Measurements from ENCODE around the gene RUNDC1. TPM values are rescaled to one million over a fixed set of nuclear protein-coding genes. Genes with fewer than 3 reads are reported as not detected.
A peak's percentile ranks its signal among the peaks of the same experiment; 100 is the strongest.
"Not testable (repeated sequence)": the region's sequence is repeated elsewhere in the genome, so short reads cannot be mapped to it uniquely, and the experiment has no call there.

RUNDC1 gene
- total and polyA plus RNA-seq, 2 experiments from 2014 or later = 6.1 to 11.9 TPM

DNA sequence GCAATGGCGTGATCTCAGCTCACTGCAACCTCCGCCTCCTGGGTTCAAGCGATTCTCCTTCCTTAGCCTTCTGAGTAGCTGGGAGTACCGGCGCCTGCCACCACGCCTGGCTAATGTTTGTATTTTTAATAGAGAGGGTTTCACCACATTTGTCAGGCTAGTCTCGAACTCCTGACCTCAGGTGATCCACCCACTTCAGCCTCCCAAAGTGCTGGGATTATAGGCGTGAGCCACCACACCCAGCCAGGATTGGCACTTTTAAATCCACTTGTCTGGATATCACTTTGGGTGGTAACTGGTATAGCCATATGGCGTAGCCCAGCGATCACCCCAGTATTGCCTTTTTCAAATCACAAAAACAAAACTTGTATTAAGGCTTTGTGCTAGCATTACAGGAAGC lies 13.5 kb downstream of the RUNDC1 start:
- H3K36me3 Mint-ChIP-seq (ENCODE audit: low read depth) = peaks cover 53% of the 10 kb centered on the region
- H3K4me2 ChIP-seq; H3K4me3 Mint-ChIP-seq; H3K9me3 Mint-ChIP-seq; H3K79me2 ChIP-seq (replicated peaks; ENCODE audit: insufficient read depth); H3K27me3 Mint-ChIP-seq (ENCODE audit: insufficient read depth, low read depth, poor library complexity); H3K27me3 ChIP-seq (ENCODE audit: insufficient read depth); H3K4me3 ChIP-seq; DNase-seq (ENCODE audit: low spot score); H2AFZ ChIP-seq; H3K4me1 Mint-ChIP-seq; H3K4me1 ChIP-seq (ENCODE audit: insufficient read depth); H3K9me2 ChIP-seq (ENCODE audit: insufficient read depth); ATAC-seq; H3K27ac Mint-ChIP-seq; H4K20me1 ChIP-seq (replicated peaks; ENCODE audit: insufficient read depth); H3K27ac ChIP-seq (ENCODE audit: low read depth): not testable (repeated sequence)
- H3K36me3 ChIP-seq (ENCODE audit: insufficient read depth) = peaks cover 14% of the 10 kb centered on the region
- peaks cover 11% of the 10 kb centered on the region; the same call in 1 of the 2 replicates for H3F3A ChIP-seq (replicated peaks; ENCODE audit: low read depth)

DNA sequence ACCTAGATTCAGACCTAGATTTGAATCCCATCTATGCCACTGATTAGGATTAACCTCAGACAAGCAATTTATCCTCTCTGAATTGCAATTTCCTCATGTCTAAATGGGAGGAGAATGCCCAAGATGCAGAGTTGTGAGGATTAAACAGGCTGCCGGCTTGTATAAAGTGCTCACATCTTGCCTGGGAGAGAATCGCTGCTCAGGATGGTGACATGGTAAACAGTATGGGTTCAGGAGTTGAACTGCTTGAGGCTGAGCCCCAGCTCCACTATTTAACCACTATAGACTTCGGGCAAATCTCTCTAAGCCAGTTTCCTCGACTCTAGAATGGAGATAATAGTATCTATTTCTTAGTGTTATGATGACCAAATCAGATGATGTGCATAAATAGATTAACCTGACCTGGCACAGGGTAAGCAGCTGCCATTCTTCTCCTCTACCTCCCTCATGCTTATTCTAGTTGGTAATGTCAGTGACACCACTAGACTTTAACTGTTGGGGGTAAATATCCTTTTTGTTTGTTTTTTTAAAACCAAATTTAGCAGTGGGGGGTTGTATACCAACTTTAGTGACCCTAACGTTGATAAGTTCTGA lies 17.1 kb downstream of the RUNDC1 start:
- H4K20me1 ChIP-seq (replicated peaks; ENCODE audit: insufficient read depth) = peaks cover 24% of the 10 kb centered on the region
- peaks cover 21% of the 10 kb centered on the region for H3K79me2 ChIP-seq (replicated peaks; ENCODE audit: insufficient read depth)
- no peaks in the 10 kb centered on the region for H3K9me2 ChIP-seq (ENCODE audit: insufficient read depth)
- H3K4me3 ChIP-seq = peak overlapping the region; percentile 42
- peak overlapping the region; percentile 69 for H3K4me2 ChIP-seq
- no peak for DNase-seq (ENCODE audit: low spot score)
- peaks cover 42% of the 10 kb centered on the region for H3F3A ChIP-seq (replicated peaks; ENCODE audit: low read depth)
- Mint-ChIP-seq H3K36me3 (ENCODE audit: low read depth) (peaks cover 58% of the 10 kb centered on the region), H3K4me1 (peaks cover 15% of the 10 kb centered on the region), H3K27me3 (ENCODE audit: insufficient read depth, low read depth, poor library complexity) (peaks cover 23% of the 10 kb centered on the region), H3K27ac (peak overlapping the region; percentile 99), H3K9me3 (no peaks in the 10 kb centered on the region), H3K4me3 (peak overlapping the region; percentile 98)
- H3K36me3 ChIP-seq (ENCODE audit: insufficient read depth) = peaks cover 40% of the 10 kb centered on the region
- H3K27ac ChIP-seq (ENCODE audit: low read depth) = 0 out of 2 replicates have a peak overlapping the region, but pooled peaks have one; percentile 2
- H2AFZ ChIP-seq = peak overlapping the region; percentile 74; the same call in 1 of the 2 replicates
- peaks cover 13% of the 10 kb centered on the region for H3K4me1 ChIP-seq (ENCODE audit: insufficient read depth)
- ATAC-seq = peak; percentile 4; the same call in 2 of the 3 replicates
- H3K27me3 ChIP-seq (ENCODE audit: insufficient read depth) = no peaks in the 10 kb centered on the region
- TF ChIP-seq EZH2 (IDR thresholded peaks at IDR 0.05; ENCODE audit: low read depth, unreplicated experiment) (no peak), EZH2phosphoT487 (IDR thresholded peaks at IDR 0.05; ENCODE audit: unreplicated experiment) (no peak), NANOG (IDR thresholded peaks at IDR 0.05; ENCODE audit: borderline replicate concordance) (no peak), ZNF114 (CRISPR knock-in tag; IDR thresholded peaks at IDR 0.05) (no peak), JUNB (IDR thresholded peaks at IDR 0.05; ENCODE audit: unreplicated experiment) (no peak), POLR2AphosphoS5 (IDR thresholded peaks at IDR 0.05; ENCODE audit: low read depth) (no peak), CREB1 (CRISPR knock-in tag; IDR thresholded peaks at IDR 0.05; ENCODE audit: low read depth) (no peak), STAT1 (IDR thresholded peaks at IDR 0.05; ENCODE audit: unreplicated experiment) (no peak)
- TF ChIP-seq, protein P1, sequence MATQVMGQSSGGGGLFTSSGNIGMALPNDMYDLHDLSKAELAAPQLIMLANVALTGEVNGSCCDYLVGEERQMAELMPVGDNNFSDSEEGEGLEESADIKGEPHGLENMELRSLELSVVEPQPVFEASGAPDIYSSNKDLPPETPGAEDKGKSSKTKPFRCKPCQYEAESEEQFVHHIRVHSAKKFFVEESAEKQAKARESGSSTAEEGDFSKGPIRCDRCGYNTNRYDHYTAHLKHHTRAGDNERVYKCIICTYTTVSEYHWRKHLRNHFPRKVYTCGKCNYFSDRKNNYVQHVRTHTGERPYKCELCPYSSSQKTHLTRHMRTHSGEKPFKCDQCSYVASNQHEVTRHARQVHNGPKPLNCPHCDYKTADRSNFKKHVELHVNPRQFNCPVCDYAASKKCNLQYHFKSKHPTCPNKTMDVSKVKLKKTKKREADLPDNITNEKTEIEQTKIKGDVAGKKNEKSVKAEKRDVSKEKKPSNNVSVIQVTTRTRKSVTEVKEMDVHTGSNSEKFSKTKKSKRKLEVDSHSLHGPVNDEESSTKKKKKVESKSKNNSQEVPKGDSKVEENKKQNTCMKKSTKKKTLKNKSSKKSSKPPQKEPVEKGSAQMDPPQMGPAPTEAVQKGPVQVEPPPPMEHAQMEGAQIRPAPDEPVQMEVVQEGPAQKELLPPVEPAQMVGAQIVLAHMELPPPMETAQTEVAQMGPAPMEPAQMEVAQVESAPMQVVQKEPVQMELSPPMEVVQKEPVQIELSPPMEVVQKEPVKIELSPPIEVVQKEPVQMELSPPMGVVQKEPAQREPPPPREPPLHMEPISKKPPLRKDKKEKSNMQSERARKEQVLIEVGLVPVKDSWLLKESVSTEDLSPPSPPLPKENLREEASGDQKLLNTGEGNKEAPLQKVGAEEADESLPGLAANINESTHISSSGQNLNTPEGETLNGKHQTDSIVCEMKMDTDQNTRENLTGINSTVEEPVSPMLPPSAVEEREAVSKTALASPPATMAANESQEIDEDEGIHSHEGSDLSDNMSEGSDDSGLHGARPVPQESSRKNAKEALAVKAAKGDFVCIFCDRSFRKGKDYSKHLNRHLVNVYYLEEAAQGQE (IDR thresholded peaks at IDR 0.05; ENCODE audit: unreplicated experiment) = no peak
- TF ChIP-seq, protein P2, sequence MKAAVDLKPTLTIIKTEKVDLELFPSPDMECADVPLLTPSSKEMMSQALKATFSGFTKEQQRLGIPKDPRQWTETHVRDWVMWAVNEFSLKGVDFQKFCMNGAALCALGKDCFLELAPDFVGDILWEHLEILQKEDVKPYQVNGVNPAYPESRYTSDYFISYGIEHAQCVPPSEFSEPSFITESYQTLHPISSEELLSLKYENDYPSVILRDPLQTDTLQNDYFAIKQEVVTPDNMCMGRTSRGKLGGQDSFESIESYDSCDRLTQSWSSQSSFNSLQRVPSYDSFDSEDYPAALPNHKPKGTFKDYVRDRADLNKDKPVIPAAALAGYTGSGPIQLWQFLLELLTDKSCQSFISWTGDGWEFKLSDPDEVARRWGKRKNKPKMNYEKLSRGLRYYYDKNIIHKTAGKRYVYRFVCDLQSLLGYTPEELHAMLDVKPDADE (IDR thresholded peaks at IDR 0.05) = no peak
- TF ChIP-seq, protein P3, sequence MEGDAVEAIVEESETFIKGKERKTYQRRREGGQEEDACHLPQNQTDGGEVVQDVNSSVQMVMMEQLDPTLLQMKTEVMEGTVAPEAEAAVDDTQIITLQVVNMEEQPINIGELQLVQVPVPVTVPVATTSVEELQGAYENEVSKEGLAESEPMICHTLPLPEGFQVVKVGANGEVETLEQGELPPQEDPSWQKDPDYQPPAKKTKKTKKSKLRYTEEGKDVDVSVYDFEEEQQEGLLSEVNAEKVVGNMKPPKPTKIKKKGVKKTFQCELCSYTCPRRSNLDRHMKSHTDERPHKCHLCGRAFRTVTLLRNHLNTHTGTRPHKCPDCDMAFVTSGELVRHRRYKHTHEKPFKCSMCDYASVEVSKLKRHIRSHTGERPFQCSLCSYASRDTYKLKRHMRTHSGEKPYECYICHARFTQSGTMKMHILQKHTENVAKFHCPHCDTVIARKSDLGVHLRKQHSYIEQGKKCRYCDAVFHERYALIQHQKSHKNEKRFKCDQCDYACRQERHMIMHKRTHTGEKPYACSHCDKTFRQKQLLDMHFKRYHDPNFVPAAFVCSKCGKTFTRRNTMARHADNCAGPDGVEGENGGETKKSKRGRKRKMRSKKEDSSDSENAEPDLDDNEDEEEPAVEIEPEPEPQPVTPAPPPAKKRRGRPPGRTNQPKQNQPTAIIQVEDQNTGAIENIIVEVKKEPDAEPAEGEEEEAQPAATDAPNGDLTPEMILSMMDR (conservative IDR thresholded peaks at IDR 0.05; ENCODE audit: low read depth in 2 of 2) = no peak

All from GM23338 (cell line).